ENCODE results near the gene BCHE.

The BCHE gene

GRCh38 chr3:165803471-165803870 is 33.8 kb downstream of the BCHE start:
- TF ChIP-seq, protein P1, sequence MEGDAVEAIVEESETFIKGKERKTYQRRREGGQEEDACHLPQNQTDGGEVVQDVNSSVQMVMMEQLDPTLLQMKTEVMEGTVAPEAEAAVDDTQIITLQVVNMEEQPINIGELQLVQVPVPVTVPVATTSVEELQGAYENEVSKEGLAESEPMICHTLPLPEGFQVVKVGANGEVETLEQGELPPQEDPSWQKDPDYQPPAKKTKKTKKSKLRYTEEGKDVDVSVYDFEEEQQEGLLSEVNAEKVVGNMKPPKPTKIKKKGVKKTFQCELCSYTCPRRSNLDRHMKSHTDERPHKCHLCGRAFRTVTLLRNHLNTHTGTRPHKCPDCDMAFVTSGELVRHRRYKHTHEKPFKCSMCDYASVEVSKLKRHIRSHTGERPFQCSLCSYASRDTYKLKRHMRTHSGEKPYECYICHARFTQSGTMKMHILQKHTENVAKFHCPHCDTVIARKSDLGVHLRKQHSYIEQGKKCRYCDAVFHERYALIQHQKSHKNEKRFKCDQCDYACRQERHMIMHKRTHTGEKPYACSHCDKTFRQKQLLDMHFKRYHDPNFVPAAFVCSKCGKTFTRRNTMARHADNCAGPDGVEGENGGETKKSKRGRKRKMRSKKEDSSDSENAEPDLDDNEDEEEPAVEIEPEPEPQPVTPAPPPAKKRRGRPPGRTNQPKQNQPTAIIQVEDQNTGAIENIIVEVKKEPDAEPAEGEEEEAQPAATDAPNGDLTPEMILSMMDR (IDR thresholded peaks at IDR 0.05; ENCODE audit: borderline replicate concordance, insufficient read depth, low read depth, low read length): no peak

DNA sequence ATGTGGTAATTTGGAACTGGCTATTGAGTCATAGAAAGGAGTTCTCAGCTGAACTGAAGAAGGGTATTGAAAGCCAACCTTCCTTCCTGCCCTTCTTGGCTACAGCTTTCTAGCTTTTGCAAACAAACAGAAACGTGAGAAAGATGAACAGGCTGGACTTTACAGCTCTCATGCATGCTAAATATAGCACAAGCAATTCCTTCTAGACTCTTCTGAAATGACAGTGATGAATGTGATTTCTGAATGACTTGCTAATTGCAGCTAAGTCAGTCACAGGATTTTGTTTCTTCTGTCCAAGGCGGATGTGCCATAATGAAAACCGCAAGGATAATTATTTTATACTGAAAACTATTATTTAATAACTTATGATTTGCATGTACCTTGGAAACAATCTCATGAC is 36.3 kb downstream of the BCHE start:
- TF ChIP-seq, protein P1 (IDR thresholded peaks at IDR 0.05; ENCODE audit: borderline replicate concordance, insufficient read depth, low read depth, low read length): no peak

More at GRCh38 chr3:165803471-165803870, 33.8 kb downstream of the BCHE start:
- no peak overlapping the region for H3K4me3 ChIP-seq (ENCODE audit: low read depth, low read length)

GRCh38 chr3:165799026-165799425 is 38.2 kb downstream of the BCHE start:
- TF ChIP-seq, protein P1 (IDR thresholded peaks at IDR 0.05; ENCODE audit: borderline replicate concordance, insufficient read depth, low read depth, low read length): no peak
- H3K4me3 ChIP-seq (ENCODE audit: low read depth, low read length): no peak overlapping the region

More for the DNA sequence above, 36.3 kb downstream of the BCHE start:
- no peak overlapping the region for H3K4me3 ChIP-seq (ENCODE audit: low read depth, low read length)

GRCh38 chr3:165797551-165797950 is 39.7 kb downstream of the BCHE start:
- TF ChIP-seq, protein P1 (IDR thresholded peaks at IDR 0.05; ENCODE audit: borderline replicate concordance, insufficient read depth, low read depth, low read length): no peak
- H3K4me3 ChIP-seq (ENCODE audit: low read depth, low read length): no peak overlapping the region

DNA sequence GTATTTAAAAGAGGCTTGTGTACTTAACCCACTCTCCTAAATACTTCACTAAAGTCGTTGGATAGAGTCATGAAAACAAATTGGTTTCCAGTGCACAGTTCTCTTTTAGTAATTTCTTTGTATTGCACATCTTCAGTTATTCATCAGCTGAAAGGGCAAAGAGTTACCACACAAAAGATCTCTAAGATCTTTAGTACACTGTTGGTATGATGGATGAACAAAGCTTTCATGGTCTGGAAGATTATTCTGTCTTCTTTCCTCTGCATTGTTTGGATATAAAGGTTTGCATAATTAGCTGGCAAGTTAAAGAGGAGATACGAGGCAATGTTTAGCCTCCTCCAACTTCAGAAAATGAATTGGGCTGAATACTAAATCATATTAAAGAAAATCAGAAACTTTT is 40.5 kb downstream of the BCHE start:
- no peak overlapping the region for H3K4me3 ChIP-seq (ENCODE audit: low read depth, low read length)
- TF ChIP-seq, protein P1 (IDR thresholded peaks at IDR 0.05; ENCODE audit: borderline replicate concordance, insufficient read depth, low read depth, low read length): no peak

DNA sequence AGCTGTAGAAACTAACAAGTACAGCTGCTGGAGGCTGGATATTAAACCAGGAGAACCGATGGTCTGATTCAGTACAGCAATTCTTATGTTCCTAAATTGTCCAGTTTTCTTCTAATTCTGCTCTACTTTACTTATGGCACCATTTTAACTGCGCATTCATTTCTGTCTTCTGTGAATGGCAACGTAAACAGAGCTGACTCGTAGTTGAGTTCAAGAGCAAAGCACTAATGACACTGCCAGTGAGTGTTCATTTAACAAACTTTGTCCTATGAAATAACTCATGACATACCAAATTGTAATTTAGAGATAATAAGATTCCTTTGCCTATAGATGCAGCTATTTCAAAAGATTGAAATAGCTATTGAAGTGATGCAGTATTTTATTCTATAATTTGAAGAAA is 48.7 kb downstream of the BCHE start:
- TF ChIP-seq, protein P1 (IDR thresholded peaks at IDR 0.05; ENCODE audit: borderline replicate concordance, insufficient read depth, low read depth, low read length): no peak
- no peak overlapping the region for H3K4me3 ChIP-seq (ENCODE audit: low read depth, low read length)

DNA sequence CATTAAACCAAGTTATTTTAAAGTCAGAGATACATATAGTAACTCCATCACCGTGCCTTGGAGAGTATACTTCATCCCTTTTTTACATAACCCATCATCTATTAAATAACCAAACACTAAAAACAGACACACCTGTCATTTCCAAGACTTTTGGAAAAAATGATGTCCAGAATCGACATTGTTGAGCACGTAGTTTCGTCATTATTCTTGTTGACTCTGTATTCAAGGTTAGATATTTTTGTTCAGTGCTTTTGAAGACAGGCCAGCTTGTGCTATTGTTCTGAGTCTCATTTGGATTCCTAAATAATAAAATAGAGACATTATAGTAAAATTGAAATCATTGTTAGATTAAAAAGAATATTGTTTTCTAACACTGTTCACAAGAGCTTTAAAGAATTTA is 51.2 kb downstream of the BCHE start:
- TF ChIP-seq, protein P1 (IDR thresholded peaks at IDR 0.05; ENCODE audit: borderline replicate concordance, insufficient read depth, low read depth, low read length): no peak
- no peak overlapping the region for H3K4me3 ChIP-seq (ENCODE audit: low read depth, low read length)
